HG03135 (cell line): ENCODE results near the gene PRCD.
"Not testable (repeated sequence)": the region's sequence is repeated elsewhere in the genome, so short reads cannot be mapped to it uniquely, and the experiment has no call there.

Experiments used
- ATAC-seq: cut with Tn5 transposase; IDR thresholded peaks from one replicate; pipeline ENCODE4 v1.9.1; 2021; ENCODE audit warnings: mild to moderate bottlenecking, moderate library complexity; ENCODE audit not compliant: unreplicated experiment

The PRCD gene

GRCh38 chr17:76551685-76552084, 11.8 kb downstream of the PRCD start:
- no peak for ATAC-seq

GRCh38 chr17:76553178-76553908, 13.5 kb downstream of the PRCD start:
- no peak for ATAC-seq

GRCh38 chr17:76554131-76554530, 14.3 kb downstream of the PRCD start:
- no peak for ATAC-seq

- peak; percentile 21 for ATAC-seq
Observed at GRCh38 chr17:76556765-76557367, 17.0 kb downstream of the PRCD start.

- ATAC-seq, result peak; percentile 85
Observed at GRCh38 chr17:76557368-76558197, 17.7 kb downstream of the PRCD start.

- ATAC-seq, result no peak
Observed at GRCh38 chr17:76558198-76559095, 18.6 kb downstream of the PRCD start.

GRCh38 chr17:76559460-76559859, 19.6 kb downstream of the PRCD start:
- not testable (repeated sequence) for ATAC-seq

GRCh38 chr17:76560036-76560876, 20.4 kb downstream of the PRCD start:
- ATAC-seq, result no peak

- ATAC-seq, result no peak
Observed at GRCh38 chr17:76560877-76561221, 21.0 kb downstream of the PRCD start.

GRCh38 chr17:76561332-76561731, 21.5 kb downstream of the PRCD start:
- ATAC-seq, result no peak

GRCh38 chr17:76561799-76562268, 22.0 kb downstream of the PRCD start:
- ATAC-seq, result no peak

GRCh38 chr17:76562734-76563148, 22.9 kb downstream of the PRCD start:
- no peak for ATAC-seq

GRCh38 chr17:76563359-76563758, 23.5 kb downstream of the PRCD start:
- ATAC-seq, result not testable (repeated sequence)

GRCh38 chr17:76564991-76565727, 25.3 kb downstream of the PRCD start:
- ATAC-seq, result not testable (repeated sequence)

GRCh38 chr17:76565728-76566612, 26.1 kb downstream of the PRCD start:
- ATAC-seq, result no peak

GRCh38 chr17:76566613-76566943, 26.7 kb downstream of the PRCD start:
- ATAC-seq, result no peak

- ATAC-seq, result no peak
Observed at GRCh38 chr17:76566988-76567431, 27.2 kb downstream of the PRCD start.
